Renal cortex interstitium (tissue), 11 donors: Measurements from ENCODE around the gene IZUMO1. TPM values are rescaled to one million over a fixed set of nuclear protein-coding genes. Genes with fewer than 3 reads are reported as not detected.
"Not testable (repeated sequence)": the region's sequence is repeated elsewhere in the genome, so short reads cannot be mapped to it uniquely, and the experiment has no call there.

Experiments
- DNase-seq, 11 donors: peaks; one replicate each; pipeline ENCODE4 v3.0.0-alpha.2; 2013; ENCODE audit warnings: low read depth in 9 of 11, low spot score in 4 of 11; ENCODE audit errors: extremely low read depth in 1 of 11
- polyA plus RNA-seq, 3 donors: library from polyadenylated mRNA; unstranded; fragments of 120-200 nt; gene quantifications; one replicate each; pipeline ENCODE4 v1.2.1, GENCODE V29; 2013; ENCODE audit not compliant: insufficient read length in 3 of 3

Gene IZUMO1
- polyA plus RNA-seq, 3 donors = 0.23 to 1.2 (median 0.41) TPM

- DNase-seq = no peak
Observed at GRCh38 chr19:48719263-48720171, 27.2 kb downstream of the IZUMO1 start, which contains the start of gene MAMSTR. MAMSTR (minus strand) TSS chr19:48719725; CDS start chr19:48719031, 694 bp downstream.

GRCh38 chr19:48718711-48719231, 27.9 kb downstream of the IZUMO1 start:
- DNase-seq = no peak

- not testable (repeated sequence) for DNase-seq
Observed at GRCh38 chr19:48718106-48718505, 28.6 kb downstream of the IZUMO1 start.

GRCh38 chr19:48716562-48717291, 30.0 kb downstream of the IZUMO1 start:
- no peak for DNase-seq

- no peak for DNase-seq
Observed at GRCh38 chr19:48715681-48716171, 31.0 kb downstream of the IZUMO1 start.

GRCh38 chr19:48714759-48715675, 31.7 kb downstream of the IZUMO1 start:
- no peak for DNase-seq

GRCh38 chr19:48713864-48714755, 32.6 kb downstream of the IZUMO1 start:
- peak; percentile 96 to 100 (median 99) for DNase-seq

- DNase-seq = no peak
Observed at GRCh38 chr19:48713041-48713863, 33.5 kb downstream of the IZUMO1 start.

- DNase-seq = no peak
Observed at GRCh38 chr19:48711106-48711662, 35.5 kb downstream of the IZUMO1 start.

- no peak for DNase-seq
Observed at GRCh38 chr19:48708471-48708870, 38.2 kb downstream of the IZUMO1 start.

GRCh38 chr19:48705431-48705830, 41.3 kb downstream of the IZUMO1 start:
- DNase-seq = no peak

GRCh38 chr19:48703316-48703715, 43.4 kb downstream of the IZUMO1 start:
- no peak for DNase-seq

GRCh38 chr19:48702701-48703100, 44.0 kb downstream of the IZUMO1 start:
- DNase-seq = no peak

GRCh38 chr19:48698046-48698445, 48.7 kb downstream of the IZUMO1 start:
- DNase-seq = no peak

- DNase-seq = no peak
Observed at GRCh38 chr19:48696353-48697010, 50.2 kb downstream of the IZUMO1 start.

- no peak for DNase-seq
Observed at GRCh38 chr19:48695743-48696352, 50.9 kb downstream of the IZUMO1 start, which contains the start of gene FUT2. FUT2 (plus strand) TSS chr19:48695971; CDS start chr19:48702957, 6,986 bp downstream.
